ENCODE results near the gene XXYLT1.

Gene XXYLT1

DNA sequence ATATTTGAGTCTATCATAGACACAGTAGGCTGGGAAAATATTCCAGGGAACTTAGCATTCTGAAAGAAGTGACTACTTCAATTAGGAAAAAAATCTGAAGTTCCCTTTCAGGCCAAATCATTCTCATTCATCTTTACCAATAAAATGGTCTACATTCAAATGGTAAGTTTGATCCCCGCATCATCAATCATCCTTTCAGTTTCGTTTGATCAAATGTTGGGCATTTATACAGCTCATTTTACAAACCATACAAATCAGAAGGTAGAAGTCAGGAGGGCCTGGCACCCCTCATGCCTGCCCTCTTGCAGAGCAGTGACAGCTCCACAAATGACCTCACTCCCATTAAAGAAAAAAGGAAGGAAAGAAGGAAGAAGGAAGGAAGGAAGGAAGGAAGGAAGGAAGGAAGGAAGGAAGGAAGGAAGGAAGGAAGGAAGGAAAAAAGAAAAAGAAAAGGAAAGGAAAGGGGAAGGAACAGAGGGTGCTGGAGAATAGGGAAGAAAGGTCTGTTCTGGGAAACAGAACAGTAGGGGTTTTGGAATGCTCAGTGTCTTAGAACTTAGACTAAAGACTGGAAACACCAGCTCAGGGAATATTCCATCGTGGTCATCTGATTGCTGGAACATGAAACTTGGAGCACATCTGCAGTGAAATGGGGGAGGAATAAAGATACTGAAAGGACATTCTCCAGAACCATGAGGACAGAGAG is 86.1 kb downstream of the XXYLT1 start:
- DNase-seq (ENCODE audit: low read depth) = no peak

DNA sequence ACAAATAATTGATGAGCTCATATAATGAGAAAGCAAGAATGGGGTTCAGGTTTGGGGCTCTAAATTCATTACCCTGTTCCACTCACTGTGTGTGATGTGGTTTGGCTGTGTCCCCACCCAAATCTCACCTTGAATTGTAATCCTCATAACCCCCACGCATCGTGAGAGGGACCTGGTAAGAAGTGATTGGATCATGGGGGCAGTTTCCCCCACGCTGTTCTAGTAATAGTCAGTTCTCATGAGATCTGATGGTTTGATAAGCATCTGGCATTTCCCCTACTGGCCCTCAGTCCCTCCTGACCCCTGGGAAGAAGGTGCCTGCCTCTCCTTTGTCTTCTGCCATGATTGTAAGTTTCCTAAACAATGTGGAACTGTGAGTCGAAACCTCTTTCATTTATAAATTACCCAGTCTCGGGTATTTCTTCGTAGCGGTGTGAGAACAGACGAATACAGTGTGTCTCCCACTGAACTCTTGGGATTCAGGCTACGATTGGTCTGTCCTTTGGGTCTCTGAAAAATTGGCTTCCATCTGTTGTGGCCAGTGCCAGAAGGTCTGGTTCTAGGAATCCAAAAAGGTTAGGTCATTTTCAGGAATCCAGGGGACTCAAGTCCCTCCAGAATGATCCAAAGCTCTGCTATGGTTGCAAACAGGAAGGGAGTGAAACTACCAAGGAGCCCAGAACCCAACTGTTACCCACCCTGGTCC is 87.7 kb downstream of the XXYLT1 start:
- DNase-seq (ENCODE audit: low read depth) = no peak

DNA sequence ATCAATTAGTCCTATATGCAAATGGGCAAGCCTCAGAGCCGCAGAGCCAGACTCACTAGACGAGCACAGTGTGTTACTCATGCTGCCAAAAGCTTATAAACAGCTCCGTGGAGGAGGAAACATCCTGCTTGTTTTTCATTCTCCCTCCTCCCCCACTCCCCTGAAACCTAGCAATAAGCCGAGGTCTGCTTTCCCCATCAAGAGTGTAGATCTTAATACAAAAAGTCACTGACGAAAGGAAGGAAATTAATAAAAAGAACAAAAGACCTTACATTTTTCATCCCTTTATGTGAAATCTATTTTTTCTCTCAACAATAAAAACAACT is 88.5 kb downstream of the XXYLT1 start:
- DNase-seq (ENCODE audit: low read depth) = no peak

DNA sequence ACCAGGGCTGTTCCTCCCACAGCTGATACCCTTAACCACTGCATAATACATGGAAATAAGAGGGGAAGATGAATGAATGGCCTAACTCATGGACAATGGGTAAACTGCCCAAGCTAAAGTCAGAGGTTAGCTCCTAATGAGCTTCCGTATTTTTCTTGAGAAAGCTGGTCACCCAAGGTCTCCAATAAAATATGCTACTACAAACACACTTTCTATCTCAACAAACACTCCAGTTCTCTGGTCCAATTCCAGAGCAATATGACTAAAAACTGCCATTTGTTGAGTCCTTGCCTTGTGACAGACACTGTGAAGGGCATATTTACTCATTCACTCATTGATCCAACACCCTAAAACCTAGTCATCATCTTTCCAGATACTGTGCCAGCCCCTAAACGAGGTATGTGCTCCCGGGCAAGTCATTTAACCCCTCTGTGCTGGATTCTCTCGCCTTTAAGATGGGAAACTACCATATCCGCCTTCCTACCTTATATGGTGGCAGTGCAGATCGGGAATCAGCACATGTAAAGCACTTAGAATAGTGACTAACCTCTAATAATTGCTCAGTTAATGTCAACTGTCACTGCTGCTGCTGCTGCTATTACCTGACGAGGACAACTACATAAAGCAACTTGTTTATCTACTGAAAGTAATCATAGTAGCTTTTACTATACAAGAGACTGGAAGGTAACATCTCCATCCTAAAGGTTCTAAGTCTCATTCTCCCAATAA is 89.1 kb downstream of the XXYLT1 start:
- no peak for DNase-seq (ENCODE audit: low read depth)

DNA sequence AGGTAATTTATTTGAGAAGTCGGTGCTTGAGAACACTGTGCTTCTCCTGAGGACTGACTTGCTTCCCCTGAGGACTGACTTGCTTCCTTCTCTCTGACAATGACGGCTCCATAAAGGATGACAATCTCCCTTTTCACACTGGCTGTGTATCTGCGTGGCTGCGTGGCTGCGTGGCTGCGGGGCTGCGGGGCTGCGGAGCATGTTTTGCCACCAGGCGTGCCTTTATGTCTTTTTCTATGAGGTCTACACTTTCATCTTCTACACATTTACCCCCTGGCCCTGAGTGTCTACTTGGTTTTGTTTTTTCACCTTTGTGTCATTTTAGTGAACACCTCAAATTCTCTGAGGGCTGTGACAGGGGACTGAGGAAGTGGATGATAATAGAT is 89.9 kb downstream of the XXYLT1 start:
- no peak for DNase-seq (ENCODE audit: low read depth)

DNA sequence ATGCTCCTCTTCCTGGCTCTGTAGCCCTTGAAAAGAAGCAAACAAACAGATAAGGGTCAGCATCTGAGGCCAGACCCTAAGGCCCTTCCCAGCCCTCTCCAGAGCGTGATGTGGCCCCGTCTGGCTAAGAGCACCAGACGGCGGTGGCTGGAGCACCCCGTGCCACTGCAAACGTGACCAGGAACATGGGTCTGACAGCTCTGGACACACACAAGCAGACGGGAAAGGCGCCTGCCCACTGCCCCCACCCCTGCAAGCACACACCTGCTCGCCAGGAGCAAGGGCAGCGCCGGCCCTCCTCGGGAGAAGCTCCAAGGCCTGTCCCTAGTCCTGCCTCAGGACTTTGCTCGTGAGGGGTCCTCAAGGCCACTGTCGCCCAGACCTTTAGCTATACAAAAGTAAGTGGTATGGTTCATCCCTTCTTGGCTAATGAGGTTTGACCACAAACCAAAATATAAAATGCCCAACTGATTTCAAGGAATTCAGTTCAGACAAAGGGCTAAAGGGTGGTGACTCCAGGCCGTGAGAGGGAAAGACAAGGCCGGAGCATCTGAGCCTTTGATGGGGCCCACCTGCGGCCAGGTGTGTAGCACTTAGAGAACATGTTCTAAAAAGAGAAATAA is 90.4 kb downstream of the XXYLT1 start:
- no peak for DNase-seq (ENCODE audit: low read depth)

DNA sequence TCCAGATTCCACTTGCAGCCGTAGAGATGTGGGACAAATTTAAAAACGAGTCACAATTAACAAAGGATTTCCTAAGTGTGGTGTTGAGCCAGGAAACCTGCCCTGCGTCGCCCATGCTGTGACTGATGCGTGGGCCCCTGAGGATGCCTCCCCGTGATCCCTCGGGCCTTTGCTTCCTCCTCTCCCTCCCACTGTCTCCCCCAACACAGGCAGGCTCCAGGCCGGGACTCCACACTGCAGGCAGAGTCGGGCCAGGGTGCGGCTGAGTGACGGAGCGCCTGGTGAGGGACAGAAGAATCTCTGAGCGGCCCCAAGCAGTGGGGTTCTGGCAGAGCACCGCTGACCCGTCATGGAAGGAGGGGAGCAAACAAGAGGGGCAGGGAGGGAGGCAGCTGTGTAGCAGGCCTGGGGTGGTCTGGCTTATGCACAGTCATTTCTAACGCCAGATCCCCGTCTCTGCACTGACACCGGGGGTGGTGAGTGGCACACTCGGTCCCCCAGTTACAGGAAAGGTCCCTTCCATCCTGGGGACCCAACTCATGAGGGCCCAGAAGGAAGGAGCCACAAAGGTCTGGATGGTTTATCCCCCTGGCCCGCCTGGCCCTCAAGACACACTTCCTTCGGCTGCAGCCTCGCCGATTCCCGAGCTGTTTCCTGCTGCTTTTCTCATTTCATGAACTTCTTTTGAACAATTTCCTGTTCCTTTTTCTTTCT is 91.0 kb downstream of the XXYLT1 start:
- no peak for DNase-seq (ENCODE audit: low read depth)

DNA sequence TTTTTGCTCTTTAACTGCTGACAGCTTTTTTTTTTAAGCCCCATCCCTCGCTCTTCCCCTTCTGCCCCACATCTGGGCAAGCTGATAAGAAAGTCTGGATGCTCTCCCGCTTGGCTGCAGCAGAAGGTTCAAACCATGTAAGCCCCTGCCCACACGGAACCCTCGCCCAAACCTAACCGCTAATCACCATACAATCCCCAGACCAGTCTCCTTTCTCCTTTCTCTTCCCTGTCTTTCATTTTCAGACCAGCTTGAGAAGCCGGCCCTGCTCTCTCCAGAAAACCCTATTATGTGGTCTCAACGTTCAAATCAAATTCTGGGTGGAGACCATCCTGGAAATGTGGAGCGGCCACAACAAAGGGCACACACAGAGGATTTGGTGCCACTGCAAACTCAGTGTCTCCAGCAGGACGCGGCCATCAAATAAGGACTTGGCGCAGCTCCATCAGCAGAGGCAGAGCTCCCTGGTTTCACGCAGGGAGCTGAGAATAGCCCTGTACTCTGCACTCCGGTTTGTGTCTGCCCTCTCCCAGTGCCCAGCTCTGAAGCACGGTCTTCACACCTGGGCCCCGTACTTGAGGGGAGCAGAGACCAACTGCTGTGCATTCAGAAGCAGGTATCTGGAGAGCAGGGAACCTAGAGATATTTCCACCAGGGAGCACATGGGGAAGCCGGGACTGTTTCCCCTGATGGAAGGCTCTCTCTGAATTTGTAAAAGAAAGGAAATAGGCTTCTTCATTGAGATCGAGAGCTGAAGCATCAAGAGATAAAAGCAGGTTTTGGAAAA is 92.6 kb downstream of the XXYLT1 start:
- no peak for DNase-seq (ENCODE audit: low read depth)

DNA sequence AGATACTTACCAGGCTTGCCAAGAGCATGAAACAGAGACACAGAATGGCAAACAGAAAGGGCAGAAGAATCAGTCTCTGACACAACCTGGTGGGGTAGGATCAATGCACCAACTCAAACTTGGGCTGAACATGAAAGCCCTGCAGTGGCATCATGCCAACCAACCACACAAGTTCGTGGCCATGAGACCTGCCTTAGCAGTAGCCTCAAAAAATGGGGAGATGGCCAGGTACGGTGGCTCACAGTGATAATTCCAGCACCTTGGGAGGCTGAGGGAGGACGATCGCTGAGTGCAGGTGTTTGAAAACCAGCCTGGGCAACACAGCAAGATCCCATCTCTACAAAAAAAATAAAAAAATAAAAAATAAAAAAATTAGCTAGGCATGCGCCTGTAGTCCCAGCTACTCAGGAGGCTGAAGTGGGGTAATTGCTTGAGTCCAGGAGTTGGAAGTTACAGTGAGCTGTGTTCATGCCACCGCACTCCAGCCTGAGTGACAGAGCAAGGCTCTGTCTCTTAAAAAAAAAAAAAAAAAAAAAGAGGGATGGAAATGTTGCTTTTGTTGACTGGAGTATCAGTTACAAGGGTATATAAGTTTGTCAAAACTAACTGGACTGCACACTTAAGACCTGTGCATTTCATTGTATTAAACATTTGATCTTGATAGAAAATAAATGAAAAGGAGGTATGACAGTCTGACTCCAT is 93.4 kb downstream of the XXYLT1 start:
- no peak for DNase-seq (ENCODE audit: low read depth)

DNA sequence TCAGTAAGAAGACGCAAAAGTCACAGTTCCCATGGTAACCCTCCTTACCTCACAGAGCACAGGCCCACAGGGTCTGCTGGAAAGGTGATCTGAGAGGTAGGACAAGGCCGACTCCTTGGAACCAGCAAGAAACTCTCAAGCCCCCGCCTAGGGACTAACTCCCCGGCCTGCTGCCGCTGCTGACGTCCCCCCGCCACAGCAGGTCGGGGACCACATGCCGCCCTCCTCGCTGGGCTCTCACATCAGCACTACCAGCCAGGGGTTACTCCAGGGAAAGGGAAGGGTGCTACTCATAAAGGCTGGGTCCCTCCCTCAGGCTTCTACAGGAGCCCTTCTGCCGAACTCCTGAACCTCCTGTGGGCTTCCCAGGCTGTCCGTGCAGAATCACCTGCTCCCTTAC is 94.2 kb downstream of the XXYLT1 start:
- no peak for DNase-seq (ENCODE audit: low read depth)

DNA sequence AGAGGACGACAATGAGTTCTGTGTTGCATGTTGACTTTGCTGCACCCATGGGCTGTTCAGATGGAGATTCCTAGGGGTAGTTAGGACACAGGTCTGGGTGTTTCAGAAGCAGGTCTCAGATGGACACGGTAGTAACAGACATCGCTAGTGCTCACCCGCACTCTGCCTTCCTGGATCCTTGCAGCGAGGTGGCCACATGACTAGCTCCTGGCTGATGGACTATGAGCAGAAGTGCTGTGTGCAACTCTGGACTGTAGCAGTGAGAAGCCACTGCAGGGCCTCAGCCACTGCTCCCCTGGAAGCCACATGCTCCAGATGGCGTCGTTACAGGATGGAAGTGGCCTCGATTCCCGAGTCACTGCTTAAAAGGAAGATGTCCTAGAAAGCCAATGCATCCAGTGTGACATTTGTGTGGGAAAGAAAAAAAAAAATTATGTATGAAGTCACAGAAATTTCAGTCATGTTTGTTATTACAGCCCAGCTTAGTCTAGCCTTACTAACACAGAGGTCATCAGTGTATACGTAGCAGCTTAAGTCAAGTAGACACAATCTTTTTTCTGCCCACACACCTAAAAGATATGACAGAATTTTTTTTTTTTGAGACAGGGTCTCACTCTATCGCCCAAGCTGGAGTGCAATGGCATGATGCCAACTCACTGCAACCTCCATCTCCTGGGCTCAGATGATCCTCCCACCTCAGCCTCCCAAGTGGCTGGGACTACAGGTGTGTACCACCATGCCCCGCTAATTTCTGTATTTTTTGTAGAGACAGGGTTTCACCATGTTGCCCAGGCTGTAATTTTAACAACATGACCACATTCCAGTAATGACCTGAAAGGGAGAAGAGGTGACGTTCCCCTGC is 95.3 kb downstream of the XXYLT1 start:
- DNase-seq (ENCODE audit: low read depth) = no peak

DNA sequence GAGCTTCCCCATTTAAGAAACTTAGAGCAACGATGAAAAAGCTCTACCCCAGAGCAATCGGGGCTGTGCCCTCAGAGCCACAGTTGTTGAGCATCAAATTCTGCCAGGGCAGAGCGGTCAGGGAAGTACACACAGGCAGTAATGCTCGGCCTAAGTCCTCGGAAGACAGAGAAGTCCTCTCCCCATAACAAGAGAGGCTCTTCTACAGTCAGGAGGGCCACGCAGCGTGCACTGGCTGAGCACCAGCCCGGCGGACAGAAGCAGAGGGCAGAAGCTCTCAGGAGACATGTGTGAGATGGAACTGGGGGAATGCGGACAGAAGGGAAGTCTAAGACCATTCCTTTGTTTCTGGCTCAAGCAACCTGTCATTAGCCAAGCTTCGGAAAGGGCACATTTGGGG is 95.9 kb downstream of the XXYLT1 start:
- DNase-seq (ENCODE audit: low read depth) = no peak

DNA sequence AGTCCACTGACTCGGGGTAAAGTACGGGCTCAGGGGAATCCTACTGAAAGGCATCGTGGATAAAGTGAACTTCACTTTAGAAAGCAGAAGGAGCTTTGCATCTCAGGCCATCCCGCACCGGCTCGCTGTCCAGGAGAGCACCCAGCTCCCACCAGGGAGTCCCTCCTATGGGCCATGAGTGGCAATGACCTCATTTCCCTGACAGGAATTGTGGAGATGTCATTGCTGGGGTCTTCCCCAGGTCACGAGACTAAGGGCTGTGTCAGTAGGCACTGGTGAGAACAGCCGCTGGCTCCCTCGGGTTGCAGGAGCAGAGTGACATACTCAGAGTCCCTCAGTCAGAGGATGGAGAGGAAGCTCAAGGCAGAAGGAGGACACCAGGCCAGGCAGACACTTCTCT is 97.3 kb downstream of the XXYLT1 start:
- DNase-seq (ENCODE audit: low read depth) = no peak

DNA sequence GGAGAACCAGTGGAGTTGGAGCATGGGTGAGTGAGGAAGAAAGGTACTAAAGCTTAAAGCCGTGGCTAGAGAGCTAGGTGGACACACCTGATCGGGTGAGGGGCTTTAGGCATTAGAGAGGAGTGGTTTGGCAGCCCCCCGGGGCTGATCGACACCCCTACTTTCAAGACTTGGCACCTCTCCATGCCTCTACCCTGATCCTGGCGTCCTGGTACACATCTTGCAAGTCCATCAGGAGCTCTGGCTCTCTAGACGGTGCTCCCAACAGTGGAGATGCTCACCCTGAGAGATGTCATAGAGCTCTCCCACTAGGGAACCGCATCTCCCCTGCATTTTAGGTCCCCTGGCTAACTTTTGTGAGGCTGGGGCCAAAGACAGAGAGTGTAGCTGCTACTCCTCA is 98.1 kb downstream of the XXYLT1 start:
- no peak for DNase-seq (ENCODE audit: low read depth)

DNA sequence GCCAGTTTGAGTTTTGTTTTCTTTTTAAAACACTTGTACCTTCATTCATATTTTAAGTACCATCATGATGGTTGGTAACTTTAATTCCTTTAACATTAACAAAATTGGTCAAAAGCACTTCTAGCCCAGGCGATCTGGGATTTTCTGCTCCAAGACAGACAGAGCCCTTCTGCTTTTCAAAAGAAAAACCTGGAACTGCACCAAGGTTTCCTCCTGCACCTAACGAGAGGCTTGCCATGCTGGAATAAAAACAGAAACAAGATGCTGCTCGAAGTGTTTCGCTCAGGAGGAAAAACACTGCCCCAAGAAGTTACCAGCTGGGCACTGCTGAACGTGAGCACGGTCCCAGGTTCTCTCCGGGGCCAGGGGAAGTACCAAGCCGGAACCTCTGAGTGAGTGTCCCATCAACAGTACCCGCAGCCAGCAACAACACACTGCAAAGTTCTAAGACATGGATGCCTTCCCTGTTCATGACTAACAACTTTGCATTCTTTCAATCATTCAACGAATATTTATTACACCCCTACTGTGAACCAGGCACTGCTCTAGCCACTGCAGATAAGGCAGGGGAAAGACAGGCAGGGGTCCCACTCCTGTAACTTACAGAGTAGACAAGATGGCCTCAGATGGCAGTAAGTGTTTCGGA is 98.8 kb downstream of the XXYLT1 start:
- no peak for DNase-seq (ENCODE audit: low read depth)

DNA sequence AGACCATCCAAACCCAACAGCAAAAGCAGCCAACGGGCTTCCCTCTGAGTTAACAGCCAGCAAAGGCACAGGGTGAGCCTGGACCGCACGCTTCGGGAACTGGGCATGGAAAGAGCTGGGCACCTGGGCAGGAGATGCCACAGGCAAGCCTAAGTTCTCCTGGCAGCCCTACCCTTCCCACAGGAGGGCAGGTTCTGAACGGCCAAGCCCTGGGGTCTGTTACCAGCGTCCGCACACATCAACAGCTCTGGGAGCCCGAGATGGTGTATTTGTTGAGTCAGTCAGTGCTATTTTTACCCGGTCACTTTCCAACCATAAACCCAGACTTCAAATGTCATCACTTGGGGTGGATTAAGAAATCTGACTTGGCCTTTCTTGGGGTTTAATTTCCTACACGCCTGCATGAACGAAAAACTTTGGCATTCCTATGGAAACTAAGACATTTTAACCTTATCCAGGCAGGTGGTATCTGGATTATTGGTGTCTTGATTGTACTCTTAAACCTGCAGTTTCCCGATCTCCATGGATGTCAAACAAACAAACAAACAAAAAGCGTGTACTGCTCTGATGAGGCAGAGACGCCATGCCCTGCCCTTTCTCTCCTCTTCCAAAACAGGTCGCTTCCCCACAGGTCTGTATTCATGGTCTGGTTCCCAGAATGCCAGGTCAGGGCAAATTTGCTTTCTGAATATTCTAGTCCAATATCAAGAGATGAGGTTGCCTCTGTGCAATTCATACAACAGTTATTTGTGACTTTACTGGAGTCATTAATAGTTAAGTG is 99.7 kb downstream of the XXYLT1 start:
- DNase-seq (ENCODE audit: low read depth) = no peak

DNA sequence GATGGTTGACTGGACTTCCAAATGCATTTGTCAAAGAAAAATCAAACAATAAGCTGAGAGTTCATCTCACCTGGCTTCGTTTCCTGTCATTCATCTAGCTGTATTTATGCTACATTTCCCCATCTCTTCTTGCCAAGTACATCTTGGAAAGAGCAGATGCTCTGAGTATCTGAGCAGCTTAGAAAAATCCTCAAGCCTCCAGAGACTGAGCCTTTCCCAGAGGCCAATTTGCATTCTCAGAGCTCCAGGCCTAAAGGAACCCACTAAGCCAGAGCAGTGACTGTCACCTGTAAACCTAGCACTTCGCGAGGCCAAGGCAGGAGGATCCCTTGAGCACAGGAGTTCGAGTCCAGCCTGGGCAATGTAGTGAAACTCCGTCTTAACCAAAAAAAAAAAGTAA is 100.5 kb downstream of the XXYLT1 start:
- DNase-seq (ENCODE audit: low read depth) = no peak

DNA sequence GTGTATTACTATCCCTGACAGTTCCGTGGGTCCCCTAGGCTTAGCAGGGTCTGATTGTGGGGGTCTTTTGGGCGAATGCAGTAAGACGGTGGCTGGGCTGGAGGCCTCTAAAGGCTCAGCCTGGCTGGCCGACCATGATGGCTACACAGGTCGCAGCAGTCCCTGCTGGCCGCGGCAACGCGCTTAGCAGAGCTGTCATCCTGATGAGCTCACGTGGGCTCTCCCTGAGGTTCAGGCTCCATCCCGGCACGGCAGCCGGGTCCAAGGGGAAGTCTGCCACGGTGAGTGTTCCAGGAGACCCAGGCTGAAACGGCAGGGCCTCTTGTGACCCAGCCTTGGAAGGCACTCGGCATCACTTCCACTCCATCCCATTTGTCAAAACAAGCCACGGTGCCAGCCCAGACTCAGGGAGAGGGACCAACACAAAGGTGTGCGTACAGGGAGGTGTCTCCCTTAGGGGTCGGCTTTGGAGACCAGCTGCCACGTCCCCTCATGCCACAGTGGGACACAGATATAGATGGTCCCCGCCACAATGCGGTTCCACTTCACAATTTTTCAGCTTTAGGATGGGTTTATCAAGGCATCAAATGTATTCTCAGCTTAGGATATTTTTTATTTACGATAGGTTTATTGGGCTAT is 101.8 kb downstream of the XXYLT1 start:
- DNase-seq (ENCODE audit: low read depth) = no peak
